GM21786 (cell line): Measurements from ENCODE around the gene SLC43A1.

Source experiments
- ATAC-seq: cut with Tn5 transposase; IDR thresholded peaks from one replicate; pipeline ENCODE4 v1.9.1; 2021; ENCODE audit not compliant: unreplicated experiment

Gene SLC43A1

GRCh38 chr11:57479911-57480310 lies 35.6 kb downstream of the SLC43A1 start:
- no peak for ATAC-seq

GRCh38 chr11:57479021-57479663 lies 36.4 kb downstream of the SLC43A1 start:
- ATAC-seq, result no peak

GRCh38 chr11:57477507-57478189 lies 37.9 kb downstream of the SLC43A1 start:
- ATAC-seq, result no peak

GRCh38 chr11:57476757-57477506 lies 38.6 kb downstream of the SLC43A1 start:
- peak; percentile 66 for ATAC-seq

GRCh38 chr11:57476047-57476756 lies 39.3 kb downstream of the SLC43A1 start:
- peak; percentile 26 for ATAC-seq

GRCh38 chr11:57475671-57476046 lies 39.8 kb downstream of the SLC43A1 start:
- ATAC-seq, result no peak

GRCh38 chr11:57475191-57475590 lies 40.3 kb downstream of the SLC43A1 start:
- ATAC-seq, result no peak

GRCh38 chr11:57474803-57475115 lies 40.7 kb downstream of the SLC43A1 start:
- no peak for ATAC-seq

- ATAC-seq, result peak; percentile 31
Observed at GRCh38 chr11:57474017-57474802, 41.3 kb downstream of the SLC43A1 start.

- ATAC-seq, result no peak
Observed at GRCh38 chr11:57473285-57473841, 42.1 kb downstream of the SLC43A1 start.

- no peak for ATAC-seq
Observed at GRCh38 chr11:57471496-57471895, 44.0 kb downstream of the SLC43A1 start.

- no peak for ATAC-seq
Observed at GRCh38 chr11:57469268-57469667, 46.2 kb downstream of the SLC43A1 start.

GRCh38 chr11:57468276-57468675 lies 47.2 kb downstream of the SLC43A1 start:
- no peak for ATAC-seq

GRCh38 chr11:57467508-57468157 lies 47.9 kb downstream of the SLC43A1 start:
- ATAC-seq, result no peak

- no peak for ATAC-seq
Observed at GRCh38 chr11:57466680-57467079, 48.8 kb downstream of the SLC43A1 start.

- no peak for ATAC-seq
Observed at GRCh38 chr11:57464539-57465181, 50.8 kb downstream of the SLC43A1 start.

GRCh38 chr11:57463671-57464538 lies 51.6 kb downstream of the SLC43A1 start:
- no peak for ATAC-seq

- no peak for ATAC-seq
Observed at GRCh38 chr11:57462597-57462996, 52.9 kb downstream of the SLC43A1 start.
